Prostate gland (tissue), 2 donors: ENCODE data around the gene JARID2.

Source experiments
- CTCF ChIP-seq, 4 experiments: fragments of 200-600 bp in 2 of 4; fragments of 450-650 bp in 2 of 4; sonication (generic) in 2 of 4; IDR thresholded peaks; 1 replicate in 3 of 4; 2 replicates in 1 of 4; pipeline ENCODE4 v1.5.1; 2016 to 2019; ENCODE audit warnings: antibody characterized with exemption in 4 of 4, mild to moderate bottlenecking in 2 of 4, moderate library complexity in 2 of 4
- POLR2A ChIP-seq: fragments of 450-650 bp; IDR thresholded peaks from one replicate; pipeline ENCODE4 v1.6.1; 2016; ENCODE audit warnings: antibody characterized with exemption, mild to moderate bottlenecking
- POLR2AphosphoS5 ChIP-seq: sonication (generic); formaldehyde crosslinking; IDR thresholded peaks from one replicate; pipeline ENCODE4 v1.6.1; 2017; ENCODE audit warnings: antibody characterized with exemption

- no peak for TF ChIP-seq POLR2AphosphoS5
- no peak for TF ChIP-seq CTCF (IDR thresholded peaks at IDR 0.05)
- no peak for TF ChIP-seq POLR2A
These were observed 98.3 kb downstream of the JARID2 start for GRCh38 chr6:15344192-15344519.
